Stimulated activated naive CD8-positive, alpha-beta T cell treated with anti-CD3 and anti-CD28 coated beads, Interleukin-15, amount 100 ng/mL, for 72 hours (primary cell): Measurements from ENCODE around the gene MICU1.
A peak's percentile ranks its signal among the peaks of the same experiment; 100 is the strongest.
"Not testable (repeated sequence)": the region's sequence is repeated elsewhere in the genome, so short reads cannot be mapped to it uniquely, and the experiment has no call there.

ENCODE experiments used
- ATAC-seq: fragments of 150-1000 bp; cut with Tn5 transposase; 2 replicates; pipeline ENCODE4 v1.10.0; 2021; ENCODE audit warnings: mild to moderate bottlenecking, moderate library complexity
- DNase-seq, 2 donors: peaks; one replicate each; pipeline ENCODE4 v3.0.0; 2021 to 2022
- H3K27ac Mint-ChIP-seq, 2 donors: one replicate each; pipeline ENCODE4 v1.8.0; 2022; ENCODE audit warnings: mild to moderate bottlenecking in 2 of 2, mixed read lengths in 2 of 2, moderate library complexity in 2 of 2
- H3K27me3 Mint-ChIP-seq: one replicate; pipeline ENCODE4 v1.8.0; 2022; ENCODE audit warnings: mixed read lengths
- H3K4me1 Mint-ChIP-seq: one replicate; pipeline ENCODE4 v1.8.0; 2022; ENCODE audit warnings: mild to moderate bottlenecking, mixed read lengths
- H3K4me3 Mint-ChIP-seq, 2 donors: one replicate each; pipeline ENCODE4 v1.8.0; 2022; ENCODE audit warnings: mild to moderate bottlenecking in 2 of 2, mixed read lengths in 2 of 2, moderate library complexity in 1 of 2
- H3K9me3 Mint-ChIP-seq, 2 donors: one replicate each; pipeline ENCODE4 v1.8.0; 2022; ENCODE audit warnings: mixed read lengths in 2 of 2

Gene MICU1

GRCh38 chr10:72545546-72545945, 80.3 kb downstream of the MICU1 start:
- H3K9me3 Mint-ChIP-seq: peaks cover 0 to 12% of the 10 kb centered on the region in 2 donors
- no peaks in the 10 kb centered on the region for H3K4me1 Mint-ChIP-seq
- H3K4me3 Mint-ChIP-seq: no peak overlapping the region
- ATAC-seq (no peak), DNase-seq (no peak)
- H3K27me3 Mint-ChIP-seq: no peaks in the 10 kb centered on the region
- peak overlapping the region in 1 of 2 donors; percentile 6 for H3K27ac Mint-ChIP-seq

GRCh38 chr10:72543855-72544254, 82.0 kb downstream of the MICU1 start:
- not testable (repeated sequence) for H3K27me3 Mint-ChIP-seq, H3K4me3 Mint-ChIP-seq, ATAC-seq, H3K4me1 Mint-ChIP-seq, DNase-seq, H3K27ac Mint-ChIP-seq
- H3K9me3 Mint-ChIP-seq: peaks cover 0 to 12% of the 10 kb centered on the region in 2 donors

DNA sequence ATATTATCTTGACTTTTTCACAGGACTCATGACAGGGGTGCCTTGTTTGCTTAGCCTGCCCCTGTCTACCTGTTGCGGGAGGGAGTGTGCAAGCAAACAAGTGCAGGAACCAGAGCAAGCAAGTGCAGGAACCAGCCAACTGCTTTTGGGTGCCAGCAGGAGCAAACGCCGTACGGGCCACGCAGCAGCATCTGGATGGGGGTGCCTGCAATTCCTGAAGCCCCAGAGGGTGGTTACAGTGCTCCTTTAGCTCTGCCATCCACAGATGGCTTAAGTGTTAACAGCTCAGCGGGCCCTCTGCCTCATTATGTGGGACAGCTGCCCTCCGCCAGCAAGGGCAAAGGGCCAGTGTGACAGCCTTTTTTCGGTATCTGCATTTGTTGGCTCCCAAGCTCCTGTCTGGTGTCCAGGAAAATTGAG, 83.5 kb downstream of the MICU1 start:
- Mint-ChIP-seq H3K4me1 (peaks cover 21% of the 10 kb centered on the region), H3K27ac (no peak overlapping the region), H3K4me3 (no peak overlapping the region), H3K9me3 (peaks cover 0 to 12% of the 10 kb centered on the region in 2 donors), H3K27me3 (no peaks in the 10 kb centered on the region)
- DNase-seq (no peak), ATAC-seq (no peak)

- Mint-ChIP-seq H3K27me3 (no peaks in the 10 kb centered on the region), H3K4me1 (peaks cover 26% of the 10 kb centered on the region), H3K9me3 (peaks cover 0 to 12% of the 10 kb centered on the region in 2 donors), H3K4me3 (no peak overlapping the region), H3K27ac (no peak overlapping the region)
- DNase-seq: no peak
- no peak for ATAC-seq
These were observed 84.5 kb downstream of the MICU1 start for GRCh38 chr10:72541337-72541736.

- Mint-ChIP-seq H3K27ac (no peak overlapping the region), H3K4me3 (no peak overlapping the region), H3K9me3 (peaks cover 0 to 12% of the 10 kb centered on the region in 2 donors), H3K27me3 (no peaks in the 10 kb centered on the region), H3K4me1 (peaks cover 26% of the 10 kb centered on the region)
- ATAC-seq (no peak), DNase-seq (no peak)
These were observed 85.6 kb downstream of the MICU1 start for GRCh38 chr10:72540193-72540807.

DNA sequence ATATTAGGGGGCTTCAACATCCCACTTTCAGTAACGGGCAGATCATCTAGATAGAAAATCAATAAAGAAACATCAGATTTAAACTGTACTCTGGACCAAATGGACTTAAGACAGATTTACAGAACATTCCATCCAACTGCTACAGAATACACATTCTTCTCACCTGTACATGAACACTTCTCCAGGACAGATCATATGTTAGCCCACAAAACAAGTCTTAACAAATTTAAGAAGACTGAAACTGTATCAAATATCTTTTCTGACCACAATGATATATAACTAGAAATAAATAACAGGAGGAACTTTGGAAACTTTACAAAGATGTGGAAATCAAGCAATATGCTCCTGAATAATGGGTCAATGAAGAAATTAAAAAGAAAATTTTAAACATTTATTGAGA, 86.7 kb downstream of the MICU1 start:
- no peak for DNase-seq
- no peak overlapping the region for H3K4me3 Mint-ChIP-seq
- H3K27ac Mint-ChIP-seq: no peak overlapping the region
- peaks cover 26% of the 10 kb centered on the region for H3K4me1 Mint-ChIP-seq
- H3K9me3 Mint-ChIP-seq: peaks cover 0 to 12% of the 10 kb centered on the region in 2 donors
- no peaks in the 10 kb centered on the region for H3K27me3 Mint-ChIP-seq
- ATAC-seq: no peak

GRCh38 chr10:72525689-72526088, 100.2 kb downstream of the MICU1 start:
- Mint-ChIP-seq H3K4me1 (no peaks in the 10 kb centered on the region), H3K27ac (no peak overlapping the region), H3K9me3 (no peaks in the 10 kb centered on the region), H3K4me3 (no peak overlapping the region), H3K27me3 (no peaks in the 10 kb centered on the region)
- ATAC-seq (no peak), DNase-seq (no peak)

DNA sequence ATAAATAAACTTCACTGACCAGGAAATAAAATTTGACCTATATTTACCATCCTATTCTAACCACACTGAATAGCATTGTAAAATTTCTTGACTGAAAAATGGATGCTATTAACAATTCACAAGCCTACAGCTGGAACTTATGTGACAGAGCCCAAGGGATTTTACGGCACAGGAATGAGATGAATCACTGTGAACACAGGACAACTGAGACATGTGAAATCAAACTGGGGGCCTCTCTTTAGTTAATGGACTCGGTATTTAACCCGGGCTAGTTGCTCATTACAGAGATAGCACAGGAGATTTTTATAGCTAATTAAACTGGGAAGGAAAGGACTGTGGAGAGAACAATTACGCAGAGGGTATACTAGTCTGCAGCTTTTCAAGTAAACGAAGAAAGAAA, 100.6 kb downstream of the MICU1 start:
- no peak for ATAC-seq
- H3K27me3 Mint-ChIP-seq: no peaks in the 10 kb centered on the region
- no peaks in the 10 kb centered on the region for H3K4me1 Mint-ChIP-seq
- no peaks in the 10 kb centered on the region for H3K9me3 Mint-ChIP-seq
- H3K27ac Mint-ChIP-seq: no peak overlapping the region
- H3K4me3 Mint-ChIP-seq: no peak overlapping the region
- DNase-seq: no peak

DNA sequence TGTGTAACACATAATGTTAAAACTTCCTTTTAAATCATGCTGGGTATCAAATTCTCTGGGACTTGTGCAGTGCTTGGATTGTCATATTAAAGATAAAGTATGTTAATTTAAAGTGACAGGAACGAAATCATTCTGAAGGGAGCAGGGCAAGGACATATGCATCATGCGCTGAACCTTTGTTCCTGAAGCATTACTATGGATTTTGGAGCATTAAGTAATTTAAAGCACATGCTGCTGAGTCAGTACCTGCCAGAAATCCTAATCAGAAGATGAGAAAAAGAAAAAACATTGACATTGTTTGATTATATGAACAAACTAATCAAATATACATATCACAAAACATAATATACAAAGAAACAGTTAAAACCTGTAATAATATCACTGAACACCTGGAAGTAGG, 101.4 kb downstream of the MICU1 start:
- Mint-ChIP-seq H3K4me1 (no peaks in the 10 kb centered on the region), H3K27me3 (no peaks in the 10 kb centered on the region), H3K27ac (no peak overlapping the region), H3K9me3 (no peaks in the 10 kb centered on the region), H3K4me3 (no peak overlapping the region)
- ATAC-seq (no peak), DNase-seq (no peak)

GRCh38 chr10:72523932-72524396, 101.9 kb downstream of the MICU1 start:
- Mint-ChIP-seq H3K4me1 (no peaks in the 10 kb centered on the region), H3K4me3 (no peak overlapping the region), H3K27ac (no peak overlapping the region), H3K27me3 (no peaks in the 10 kb centered on the region), H3K9me3 (no peaks in the 10 kb centered on the region)
- ATAC-seq (no peak), DNase-seq (no peak)

GRCh38 chr10:72523062-72523461, 102.8 kb downstream of the MICU1 start:
- no peak overlapping the region for H3K4me3 Mint-ChIP-seq
- ATAC-seq: no peak

DNA sequence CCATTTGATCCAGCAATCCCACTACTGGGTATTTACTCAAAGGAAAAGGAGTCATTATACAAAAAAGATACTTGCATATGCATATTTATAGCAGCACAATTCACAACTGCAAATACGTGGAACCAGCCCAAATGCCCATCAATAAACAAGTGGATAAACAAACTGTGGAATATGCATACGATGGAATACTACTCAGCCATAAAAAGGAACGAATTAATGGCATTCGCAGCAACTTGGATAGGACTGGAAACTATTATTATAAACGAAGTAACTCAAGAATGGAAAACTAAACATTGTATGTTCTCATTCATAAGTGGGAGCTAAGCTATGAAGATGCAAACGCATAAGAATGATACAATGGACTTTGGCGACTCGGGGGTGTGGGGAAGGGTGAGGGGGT, 108.6 kb downstream of the MICU1 start:
- Mint-ChIP-seq H3K4me1 (no peaks in the 10 kb centered on the region), H3K27me3 (no peaks in the 10 kb centered on the region), H3K27ac (no peak overlapping the region), H3K4me3 (no peak overlapping the region), H3K9me3 (peaks cover 21 to 22% of the 10 kb centered on the region in 2 donors)
- ATAC-seq: no peak
- no peak for DNase-seq

More at GRCh38 chr10:72523062-72523461, 102.8 kb downstream of the MICU1 start:
- DNase-seq: no peak
- H3K4me1 Mint-ChIP-seq: no peaks in the 10 kb centered on the region
- H3K27ac Mint-ChIP-seq: no peak overlapping the region
- H3K9me3 Mint-ChIP-seq: no peaks in the 10 kb centered on the region
- H3K27me3 Mint-ChIP-seq: no peaks in the 10 kb centered on the region

DNA sequence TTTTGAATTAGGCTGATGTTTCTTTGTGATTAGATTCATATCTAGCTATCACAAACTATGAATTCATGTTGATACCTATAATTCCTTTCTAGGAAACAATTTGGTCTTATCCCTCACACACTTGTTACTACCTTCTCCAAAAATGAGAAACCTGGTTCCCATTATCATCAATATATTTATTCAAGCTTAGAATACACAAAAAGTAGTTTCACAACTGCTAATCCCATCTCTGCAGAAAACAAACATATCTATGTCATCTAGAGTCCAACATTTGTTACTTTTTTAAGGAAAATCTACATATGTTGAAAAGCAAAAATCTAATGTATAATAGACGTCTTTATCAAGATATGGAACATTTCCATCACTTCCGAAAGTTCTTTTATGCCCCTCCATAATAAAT, 110.4 kb downstream of the MICU1 start:
- DNase-seq: no peak

GRCh38 chr10:72513910-72514309, 112.0 kb downstream of the MICU1 start:
- H3K27me3 Mint-ChIP-seq: no peaks in the 10 kb centered on the region
- peaks cover 7% of the 10 kb centered on the region for H3K4me1 Mint-ChIP-seq
- peaks cover 21 to 22% of the 10 kb centered on the region in 2 donors for H3K9me3 Mint-ChIP-seq
- DNase-seq (no peak), ATAC-seq (no peak)
- H3K27ac Mint-ChIP-seq: no peak overlapping the region
- H3K4me3 Mint-ChIP-seq: no peak overlapping the region

More for the DNA sequence above, 110.4 kb downstream of the MICU1 start:
- no peaks in the 10 kb centered on the region for H3K27me3 Mint-ChIP-seq
- H3K4me1 Mint-ChIP-seq: no peaks in the 10 kb centered on the region
- no peak overlapping the region for H3K4me3 Mint-ChIP-seq
- no peak for ATAC-seq
- no peak overlapping the region for H3K27ac Mint-ChIP-seq
- H3K9me3 Mint-ChIP-seq: peaks cover 21 to 22% of the 10 kb centered on the region in 2 donors

- Mint-ChIP-seq H3K4me1 (peaks cover 8% of the 10 kb centered on the region), H3K4me3 (no peak overlapping the region), H3K9me3 (peaks cover 15 to 17% of the 10 kb centered on the region in 2 donors), H3K27me3 (no peaks in the 10 kb centered on the region), H3K27ac (no peak overlapping the region)
- DNase-seq: no peak
- no peak for ATAC-seq
These were observed 114.4 kb downstream of the MICU1 start for GRCh38 chr10:72511459-72511858.

DNA sequence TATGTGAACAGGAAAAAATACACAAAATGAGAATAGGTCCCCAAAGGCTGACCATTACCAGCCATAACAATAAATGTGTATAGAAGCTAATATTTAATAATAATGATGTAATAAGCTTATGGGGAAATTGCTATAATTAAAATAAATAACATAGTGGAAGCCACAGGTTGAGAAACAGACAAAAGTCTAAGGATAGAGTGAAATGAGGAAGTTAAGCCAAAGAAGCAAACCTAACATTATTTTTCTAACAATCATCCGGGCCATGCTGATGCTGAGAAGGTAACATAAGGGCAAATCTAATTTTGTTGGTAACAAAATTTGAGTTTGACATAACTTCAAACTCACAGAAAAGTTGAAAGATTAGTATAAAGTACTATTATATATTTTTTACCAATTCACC, 115.9 kb downstream of the MICU1 start:
- H3K27me3 Mint-ChIP-seq: no peaks in the 10 kb centered on the region

More for the DNA sequence above, 115.9 kb downstream of the MICU1 start:
- peaks cover 11 to 14% of the 10 kb centered on the region in 2 donors for H3K9me3 Mint-ChIP-seq
- H3K4me3 Mint-ChIP-seq: no peak overlapping the region
- H3K4me1 Mint-ChIP-seq: peaks cover 8% of the 10 kb centered on the region
- no peak for DNase-seq
- no peak overlapping the region for H3K27ac Mint-ChIP-seq
- ATAC-seq: no peak
